Right forelimb (tissue), 1 donor: ENCODE measurements around the gene FSIP1.

ENCODE experiments used
- DNase-seq: peaks from one replicate; pipeline ENCODE4 v3.0.0-alpha.2; 2018

FSIP1 gene

GRCh38 chr15:39752991-39753390 lies 29.6 kb downstream of the FSIP1 start:
- DNase-seq = no peak

DNA sequence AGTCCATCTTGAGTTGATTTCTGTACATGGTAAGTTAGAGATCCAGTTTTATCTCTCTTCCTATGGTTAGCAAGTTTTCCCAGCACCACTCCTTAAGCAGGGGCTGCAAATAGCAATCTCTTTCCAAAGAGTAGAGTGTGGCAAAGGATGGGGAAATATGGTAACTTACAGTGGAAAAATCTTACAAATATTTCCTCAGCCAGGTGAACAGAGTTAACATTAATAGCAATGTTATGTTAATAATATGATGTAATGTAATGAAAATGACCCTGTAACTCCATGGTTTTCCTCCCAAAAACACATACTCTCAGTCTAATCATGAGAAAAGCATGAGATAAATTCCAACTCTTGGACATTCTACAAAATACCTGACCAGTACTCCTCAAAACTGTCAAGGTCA lies 30.4 kb downstream of the FSIP1 start:
- DNase-seq = no peak

GRCh38 chr15:39748276-39748675 lies 34.4 kb downstream of the FSIP1 start:
- DNase-seq = no peak

DNA sequence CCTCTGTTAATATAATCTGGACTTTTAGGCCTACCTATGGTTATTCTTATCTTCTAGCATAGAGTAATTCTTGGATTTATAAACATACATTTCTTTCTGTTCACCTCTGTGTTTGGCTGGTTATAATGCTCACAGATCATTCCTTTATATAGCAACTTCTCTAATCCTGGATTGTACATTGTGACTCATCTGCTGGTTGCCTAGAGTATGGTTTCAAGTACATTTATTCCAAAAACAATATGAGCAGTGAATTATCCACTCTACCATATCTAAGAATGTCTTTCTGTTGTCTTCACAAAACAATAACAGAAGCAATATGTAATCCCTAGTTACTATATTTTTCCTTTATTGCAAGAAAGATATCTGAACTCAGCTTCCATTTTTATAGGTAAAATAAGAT lies 35.3 kb downstream of the FSIP1 start:
- no peak for DNase-seq

DNA sequence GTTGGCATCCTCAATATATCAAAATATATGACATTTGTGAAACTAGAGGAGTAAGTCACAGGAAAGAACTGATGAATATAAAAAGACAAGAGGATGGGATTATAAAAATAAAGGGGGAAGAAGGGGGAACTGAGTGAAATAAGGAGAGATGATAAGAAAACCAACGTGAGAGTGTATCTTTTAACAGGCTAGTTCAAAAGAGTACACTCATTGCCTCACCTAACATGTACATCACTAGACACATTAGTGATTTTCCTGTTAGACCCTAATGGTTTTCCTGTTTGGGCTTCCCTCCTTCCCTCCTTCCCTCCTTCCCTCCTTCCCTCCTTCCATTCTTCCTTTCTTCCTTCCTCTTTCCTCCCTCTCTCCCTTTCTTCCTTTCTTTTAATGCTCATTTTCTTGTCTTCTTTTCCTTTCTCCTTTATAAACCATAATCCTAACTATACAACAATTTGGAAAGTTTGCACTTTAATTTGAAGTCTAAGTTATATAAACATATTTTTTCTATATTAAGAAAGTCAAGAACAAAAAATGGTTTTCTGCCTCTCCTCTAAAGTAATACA lies 35.8 kb downstream of the FSIP1 start:
- no peak for DNase-seq

GRCh38 chr15:39746176-39746575 lies 36.5 kb downstream of the FSIP1 start:
- DNase-seq = no peak

DNA sequence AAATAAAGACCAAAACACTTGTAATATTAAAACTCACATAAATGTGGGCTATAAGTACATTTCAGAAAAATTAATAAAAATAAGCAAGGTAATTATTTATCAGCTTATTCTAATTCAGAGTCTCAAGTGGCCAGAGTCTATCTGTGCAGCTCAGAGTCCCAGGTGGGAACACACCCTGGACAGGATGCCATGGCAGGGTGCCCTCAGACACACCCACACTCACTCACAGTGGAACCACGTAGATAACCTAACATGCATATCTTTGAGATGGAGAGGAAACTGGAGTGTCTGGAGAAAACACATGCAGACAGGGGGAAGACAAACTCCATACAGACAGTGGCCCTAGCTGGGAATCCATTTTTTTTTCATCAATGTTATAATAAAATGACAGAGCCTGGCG lies 37.2 kb downstream of the FSIP1 start:
- DNase-seq = no peak

GRCh38 chr15:39744334-39745103 lies 38.1 kb downstream of the FSIP1 start:
- DNase-seq = no peak

GRCh38 chr15:39743611-39744010 lies 39.0 kb downstream of the FSIP1 start:
- no peak for DNase-seq

DNA sequence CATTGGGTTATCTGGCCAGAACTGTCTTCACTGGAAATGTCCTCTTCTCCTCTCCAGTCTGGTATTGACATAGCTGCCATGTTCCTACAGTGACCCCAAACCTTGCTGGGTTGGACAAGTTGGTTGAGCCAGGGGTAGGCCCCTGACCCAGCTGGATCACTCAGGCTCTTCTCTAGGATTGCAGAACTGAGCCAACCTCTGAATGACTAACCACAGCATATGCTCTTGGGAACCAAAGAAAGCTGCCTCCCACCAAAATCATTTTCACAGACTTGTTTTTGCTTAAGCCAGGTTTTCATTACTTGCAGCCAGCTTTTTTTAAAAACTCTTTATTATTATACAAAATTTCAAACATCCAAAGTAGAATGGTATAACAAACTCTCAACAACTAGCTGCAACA lies 41.4 kb downstream of the FSIP1 start:
- DNase-seq = no peak

DNA sequence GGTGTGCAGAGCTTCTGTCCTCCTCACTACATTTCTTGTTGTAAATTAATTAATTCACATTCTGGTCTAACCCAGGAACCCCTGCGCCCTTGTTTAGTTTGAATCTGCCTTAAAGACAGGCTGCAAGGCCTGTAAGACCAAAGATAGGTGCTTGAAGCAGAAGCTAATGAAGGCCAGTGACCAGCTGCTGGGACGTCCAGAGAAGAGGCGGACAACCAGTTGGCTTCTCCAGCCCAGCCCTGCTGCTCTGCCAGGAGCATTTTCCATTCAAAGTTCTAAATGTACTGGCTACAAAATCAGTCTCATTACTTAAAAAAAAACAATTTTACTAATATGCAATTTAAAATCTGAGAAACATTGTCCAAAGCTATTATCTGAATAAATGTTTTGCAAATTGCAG lies 43.6 kb downstream of the FSIP1 start:
- no peak for DNase-seq

DNA sequence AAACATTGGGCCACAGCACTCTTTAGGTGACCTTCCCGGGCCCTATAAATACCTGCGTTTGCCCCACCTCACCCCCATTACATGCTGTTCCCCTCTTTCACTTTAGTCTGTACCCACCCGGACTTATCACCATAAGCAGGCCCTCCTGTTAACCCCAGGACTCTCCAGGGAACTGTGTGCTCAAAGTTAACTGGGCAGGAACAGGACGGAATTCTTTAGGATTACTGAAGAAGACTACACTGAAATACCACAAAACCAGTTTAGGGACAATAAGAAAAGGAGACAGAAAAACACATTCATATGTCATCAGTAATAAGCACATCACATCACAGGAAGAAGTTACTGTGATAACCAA lies 45.5 kb downstream of the FSIP1 start:
- DNase-seq = no peak

- DNase-seq = no peak
Observed at GRCh38 chr15:39736412-39737195, 46.0 kb downstream of the FSIP1 start.

GRCh38 chr15:39735120-39735717 lies 47.4 kb downstream of the FSIP1 start:
- DNase-seq = no peak

DNA sequence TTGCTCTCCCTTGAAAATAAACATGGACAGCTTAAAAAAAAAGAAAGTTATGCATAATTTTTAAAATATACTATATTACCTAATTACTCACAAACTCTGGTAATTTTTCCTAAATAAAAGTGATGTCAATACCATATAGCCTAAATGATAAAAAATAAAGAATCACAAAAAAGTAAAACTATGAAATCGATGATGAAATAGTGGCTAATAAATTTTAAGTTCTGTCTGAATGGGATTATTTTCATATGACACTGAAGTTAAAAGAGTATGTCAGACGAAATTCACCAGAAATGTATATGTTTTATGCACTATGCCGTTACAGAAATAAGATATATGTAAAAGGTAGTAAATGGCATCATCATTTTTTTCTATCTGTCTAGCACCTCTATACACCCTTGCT lies 51.4 kb downstream of the FSIP1 start:
- no peak for DNase-seq

DNA sequence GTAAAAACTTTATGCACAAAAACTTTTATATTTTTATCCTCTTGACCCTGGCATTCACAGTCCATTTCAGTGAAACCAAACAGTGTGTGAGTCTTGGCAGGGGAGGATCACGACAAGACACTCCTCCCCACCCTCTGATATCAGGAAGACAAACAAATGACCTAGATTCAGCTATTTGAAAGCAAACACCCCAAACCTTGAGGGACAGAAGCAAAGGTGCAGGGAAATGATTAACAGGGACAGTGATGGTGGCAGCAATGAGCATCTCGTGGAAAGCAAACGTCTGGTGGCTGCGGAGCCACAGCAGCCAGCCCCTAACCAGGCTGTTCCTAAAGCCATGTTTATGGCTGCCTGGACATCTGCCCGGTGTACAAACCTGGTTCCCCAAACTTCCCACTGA lies 52.1 kb downstream of the FSIP1 start:
- no peak for DNase-seq

GRCh38 chr15:39729500-39729899 lies 53.1 kb downstream of the FSIP1 start:
- no peak for DNase-seq

DNA sequence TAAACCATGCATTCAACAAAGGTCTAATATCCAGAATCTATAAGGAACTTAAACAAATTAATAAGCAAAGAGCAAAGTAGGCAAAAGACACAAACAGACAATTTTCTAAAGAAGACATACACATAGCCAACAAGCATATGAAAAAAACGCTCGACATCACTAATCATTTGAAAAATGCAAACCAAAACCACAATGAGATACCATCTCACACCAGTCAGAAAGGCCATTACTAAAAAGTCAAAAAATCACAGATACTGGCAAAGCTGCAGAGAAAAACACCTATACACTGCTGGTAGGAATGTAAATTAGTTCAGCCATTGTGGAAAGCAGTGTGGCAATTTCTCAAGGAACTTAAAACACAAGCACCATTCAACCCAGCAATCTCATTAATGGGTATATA lies 53.8 kb downstream of the FSIP1 start:
- DNase-seq = no peak

DNA sequence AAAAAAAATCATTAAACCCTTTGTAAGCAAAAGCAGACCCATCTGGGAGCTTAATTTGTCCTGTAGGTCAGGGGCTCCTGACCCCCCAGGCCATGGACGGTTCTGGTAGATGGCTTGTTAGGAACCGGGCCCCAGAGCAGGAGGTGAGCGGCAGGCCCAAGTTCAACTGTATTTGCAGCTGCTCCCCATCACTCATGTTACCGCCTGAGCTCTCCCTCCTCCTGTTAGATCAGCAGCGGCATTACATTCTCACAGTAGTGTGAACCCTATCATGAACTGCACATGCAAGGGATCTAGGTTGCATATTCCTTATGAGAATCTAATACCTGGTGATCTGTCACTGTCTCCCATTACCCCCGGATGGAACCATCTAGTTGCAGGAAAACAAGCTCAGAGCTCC lies 60.7 kb downstream of the FSIP1 start:
- DNase-seq = no peak

- DNase-seq = no peak
Observed at GRCh38 chr15:39720621-39721611, 61.7 kb downstream of the FSIP1 start.

DNA sequence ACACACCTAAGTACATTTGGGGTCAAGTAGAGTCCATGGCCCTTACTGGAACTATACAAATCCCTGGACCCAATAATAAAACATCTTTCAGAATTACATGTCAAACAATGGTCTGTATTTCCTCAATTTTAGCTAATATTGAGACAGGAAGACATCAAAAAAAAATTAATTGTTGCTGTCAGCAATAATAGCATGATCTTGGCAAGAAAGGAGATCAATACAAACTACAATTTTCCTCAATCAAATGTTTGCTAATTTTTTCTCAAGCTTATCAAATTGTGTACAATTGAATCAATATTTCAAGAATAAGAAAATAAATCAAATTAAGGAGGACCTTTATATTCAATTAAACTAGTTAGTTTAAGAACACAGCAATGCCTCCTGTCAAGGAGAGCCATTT lies 62.6 kb downstream of the FSIP1 start:
- DNase-seq = no peak

DNA sequence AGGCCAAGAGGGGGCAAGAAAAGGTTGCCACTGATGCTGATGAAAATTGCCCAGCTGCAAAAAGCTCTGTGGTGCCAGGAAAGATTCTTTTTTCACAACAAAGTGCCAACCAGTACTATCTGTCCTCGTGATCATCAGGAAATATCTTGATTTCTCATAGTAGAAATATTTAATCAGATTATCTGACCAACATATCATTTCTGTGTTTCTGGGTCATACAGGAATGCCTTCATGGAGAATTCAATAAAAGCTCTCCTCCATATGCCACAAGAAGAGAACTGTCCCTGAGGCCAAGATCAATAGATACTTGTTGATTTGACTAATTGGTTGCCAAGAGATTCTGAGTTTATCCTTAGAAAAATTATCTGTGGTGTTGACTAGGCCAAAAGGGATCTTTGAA lies 63.5 kb downstream of the FSIP1 start:
- no peak for DNase-seq

GRCh38 chr15:39717134-39717533 lies 65.5 kb downstream of the FSIP1 start:
- no peak for DNase-seq
